Lower leg skin (tissue), 4 donors: Measurements from ENCODE around the gene ZNF32. TPM values are rescaled to one million over a fixed set of nuclear protein-coding genes. Genes with fewer than 3 reads are reported as not detected.
"Not testable (repeated sequence)": the region's sequence is repeated elsewhere in the genome, so short reads cannot be mapped to it uniquely, and the experiment has no call there.

Experiments used
- DNase-seq, 2 donors: peaks; one replicate each; pipeline ENCODE4 v3.0.0-alpha.2; 2019; ENCODE audit warnings: low spot score in 2 of 2
- H3K4me3 ChIP-seq: fragments of 200-600 bp; sonication (generic); 2 replicates; pipeline ENCODE4 v1.5.1; 2017; ENCODE audit warnings: mild to moderate bottlenecking, low read depth; ENCODE audit not compliant: poor library complexity, severe bottlenecking
- CTCF ChIP-seq, 3 donors: fragments of 450-650 bp; IDR thresholded peaks; one replicate each; pipeline ENCODE4 v1.5.1; 2016; ENCODE audit warnings: antibody characterized with exemption in 3 of 3, mild to moderate bottlenecking in 3 of 3, moderate library complexity in 2 of 3
- POLR2A ChIP-seq, 2 donors: fragments of 450-650 bp; IDR thresholded peaks; one replicate each; pipeline ENCODE4 v1.6.1; 2016 to 2017; ENCODE audit warnings: antibody characterized with exemption in 2 of 2, mild to moderate bottlenecking in 1 of 2, moderate library complexity in 1 of 2
- WGBS, 2 donors: methylation state at CpG; one replicate each; pipeline ENCODE4 v1.1.5; 2018; 5-methylcytosine and 5-hydroxymethylcytosine counted together
- intact Hi-C: fragments of 100-400 bp; cut with DNase I; formaldehyde crosslinking; loops from one replicate; pipeline ENCODE4 v1.15.0; 2023; ENCODE audit warnings: low total_unique reads
- total RNA-seq, 4 donors: library from RNA; depleted of rRNA; stranded (reverse); fragments of >200 nt; gene quantifications; one replicate each; pipeline ENCODE4 v1.1.0, GENCODE V29; 2016

Gene ZNF32
- total RNA-seq, 4 donors from 2014 or later = 27.3 to 36.8 (median 33.4) TPM

DNA sequence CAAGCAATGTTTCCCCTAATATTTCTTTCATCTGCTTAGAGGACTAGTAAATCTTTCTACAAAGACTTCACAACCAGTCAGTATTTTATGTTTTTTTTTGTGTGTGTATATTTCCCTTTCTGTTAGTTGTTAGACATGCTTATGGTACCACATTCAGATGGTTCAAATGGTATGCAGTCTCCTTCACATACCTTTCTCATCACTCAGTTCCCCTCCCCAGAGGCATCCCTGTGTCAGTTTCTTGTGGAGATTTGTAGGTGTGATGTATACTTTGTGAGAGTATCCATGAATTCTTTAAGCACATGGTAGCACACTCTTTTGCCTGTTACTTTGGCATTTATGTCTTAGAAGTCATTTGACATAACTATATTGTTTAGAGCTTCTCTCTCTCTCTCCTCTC is 38.0 kb downstream of the ZNF32 start:
- intact Hi-C loops = no loop called here
- H3K4me3 ChIP-seq = no peak overlapping the region
- no peak for DNase-seq
- TF ChIP-seq POLR2A (IDR thresholded peaks at IDR 0.05) (no peak), CTCF (IDR thresholded peaks at IDR 0.05) (no peak)

- H3K4me3 ChIP-seq = no peak overlapping the region
- intact Hi-C loops = no loop called here
- 77 to 80% methylated on average over 10 of the region's 10 CpGs for WGBS, 2 donors
- TF ChIP-seq POLR2A (IDR thresholded peaks at IDR 0.05) = no peak
- no peak for TF ChIP-seq CTCF (IDR thresholded peaks at IDR 0.05)
- no peak for DNase-seq
Measured at GRCh38 chr10:43607199-43607573, 41.5 kb downstream of the ZNF32 start.

- intact Hi-C loops = no loop called here
- 3% methylated on average over 38 to 51 of the region's 58 CpGs for WGBS, 2 donors
- no peak for TF ChIP-seq CTCF (IDR thresholded peaks at IDR 0.05)
- TF ChIP-seq POLR2A (IDR thresholded peaks at IDR 0.05) = no peak
- H3K4me3 ChIP-seq = peak within 1 kb of the TSS; percentile 85
- peak; percentile 19 to 90 for DNase-seq
Measured at GRCh38 chr10:43606323-43607198, 42.1 kb downstream of the ZNF32 start, which contains the start of gene ZNF485. TSS of gene ZNF485 (plus strand) at chr10:43606438. CDS start at chr10:43607051, 613 bp downstream.

GRCh38 chr10:43605850-43606322 is 42.8 kb downstream of the ZNF32 start:
- no peak for DNase-seq
- TF ChIP-seq POLR2A (IDR thresholded peaks at IDR 0.05) (no peak), CTCF (IDR thresholded peaks at IDR 0.05) (no peak)
- WGBS, 2 donors = 47 to 56% methylated on average over 12 of the region's 12 CpGs
- intact Hi-C loops = no loop called here
- H3K4me3 ChIP-seq = peak overlapping the region; percentile 85

- WGBS, 2 donors = 90 to 92% methylated on average over 6 of the region's 6 CpGs
- H3K4me3 ChIP-seq, DNase-seq, intact Hi-C loops: not testable (repeated sequence)
Measured at GRCh38 chr10:43601576-43601975, 47.1 kb downstream of the ZNF32 start.

DNA sequence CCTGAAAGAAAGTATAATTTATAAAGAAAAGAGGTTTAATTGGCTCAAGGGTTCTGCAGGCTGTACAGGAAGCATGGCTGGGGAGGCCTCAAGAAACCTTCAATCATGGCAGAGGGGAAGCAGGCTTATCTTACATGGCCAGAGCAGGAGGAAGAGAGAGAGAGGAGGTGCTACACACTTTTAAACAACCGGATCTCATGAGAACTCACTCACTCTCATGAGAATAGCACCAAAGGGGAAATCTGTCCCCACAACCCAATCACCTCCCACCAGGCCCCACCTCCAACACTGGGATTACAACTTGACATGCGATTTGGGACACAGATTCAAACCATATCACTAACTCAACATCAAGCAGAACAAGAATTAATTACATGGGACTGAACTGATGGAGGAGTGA is 49.3 kb downstream of the ZNF32 start:
- no peak for DNase-seq
- intact Hi-C loops = no loop called here
- 78 to 82% methylated on average over 2 of the region's 2 CpGs for WGBS, 2 donors
- TF ChIP-seq POLR2A (IDR thresholded peaks at IDR 0.05) (no peak), CTCF (IDR thresholded peaks at IDR 0.05) (no peak)
- H3K4me3 ChIP-seq = no peak overlapping the region
